ENCODE results near the gene MAP3K14.
"Not testable (repeated sequence)": the region's sequence is repeated elsewhere in the genome, so short reads cannot be mapped to it uniquely, and the experiment has no call there.

The MAP3K14 gene

DNA sequence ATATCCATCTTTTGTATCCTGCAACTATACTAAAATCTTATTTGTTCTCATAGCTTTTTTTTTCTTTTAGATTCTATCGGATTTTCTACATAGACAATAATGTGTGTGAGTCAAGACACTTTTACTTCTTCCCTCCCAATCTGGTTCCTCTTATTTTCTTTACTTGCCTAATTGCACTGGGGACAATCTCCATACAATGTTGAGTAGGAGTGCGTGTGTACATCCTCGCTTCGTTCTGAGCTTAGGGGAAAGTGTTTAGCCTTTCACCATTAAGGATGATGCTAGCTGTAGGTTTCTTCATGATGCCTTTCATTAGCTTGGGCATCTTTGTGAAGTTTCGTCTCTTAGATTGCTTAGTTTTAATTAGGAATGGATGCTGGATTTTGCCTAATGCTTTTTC is 57.8 kb downstream of the MAP3K14 start:
- DNase-seq (ENCODE audit: low read depth), result no peak

DNA sequence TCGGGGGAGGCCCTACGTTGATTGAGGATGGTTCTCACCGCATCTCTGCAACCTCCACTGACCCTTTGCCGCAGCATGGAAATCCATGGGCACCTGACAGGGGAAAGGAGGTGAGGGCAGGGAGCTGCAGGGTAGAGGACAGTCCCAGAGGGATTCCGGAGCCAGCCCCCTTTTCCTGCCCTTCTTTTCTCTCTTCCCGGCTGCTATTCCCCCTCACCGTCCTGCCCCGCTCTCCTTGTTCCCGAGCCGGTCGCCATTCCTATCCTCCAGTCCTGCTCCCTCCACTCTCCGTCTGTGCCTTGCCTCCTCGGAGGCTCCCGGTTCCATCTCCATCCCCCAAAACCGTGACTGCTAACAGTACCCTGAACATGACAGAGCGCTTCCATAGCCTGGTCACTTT is 59.7 kb downstream of the MAP3K14 start:
- DNase-seq (ENCODE audit: low read depth), result no peak

DNA sequence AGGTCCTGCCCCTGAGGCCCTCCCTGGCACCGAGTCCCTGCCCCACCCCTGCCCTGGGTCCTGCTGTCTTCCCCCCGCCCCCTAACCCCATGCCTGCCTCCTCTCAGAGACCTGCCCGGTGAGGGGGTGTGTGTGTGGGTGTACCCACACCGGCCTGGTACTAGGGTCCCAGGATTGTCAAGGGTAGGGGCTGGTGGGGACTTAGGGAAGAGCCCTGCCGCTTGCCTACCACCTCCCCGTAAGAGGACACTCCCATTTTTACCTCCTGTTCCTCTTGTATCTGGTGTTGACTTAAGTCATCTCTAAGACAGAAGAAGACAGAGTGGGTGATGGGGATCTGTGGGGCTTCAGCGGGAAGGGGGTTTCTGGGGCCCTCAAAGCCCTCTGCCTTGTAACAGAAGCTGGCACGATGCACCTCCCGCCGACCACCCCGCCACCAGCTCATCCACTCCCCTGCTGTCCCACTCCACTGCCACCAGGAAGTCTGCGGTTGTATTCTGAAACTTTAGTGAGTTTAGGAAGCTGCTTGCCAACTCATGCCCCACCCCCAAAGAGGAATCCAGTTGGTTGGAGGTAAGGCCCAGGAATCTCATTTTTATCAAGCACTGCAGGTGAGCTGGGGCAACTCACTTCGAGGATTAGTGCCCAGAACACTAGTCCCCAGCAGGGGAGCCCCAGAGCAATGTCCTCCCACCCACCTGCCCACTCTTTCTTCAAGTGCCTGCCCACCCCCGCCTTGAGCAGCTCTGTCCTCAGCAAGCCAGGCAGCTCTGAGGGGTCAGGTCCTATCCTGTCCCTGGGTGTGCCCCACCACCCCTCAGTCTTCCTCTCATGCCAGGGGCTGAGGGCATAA is 60.5 kb downstream of the MAP3K14 start:
- DNase-seq (ENCODE audit: low read depth), result no peak

DNA sequence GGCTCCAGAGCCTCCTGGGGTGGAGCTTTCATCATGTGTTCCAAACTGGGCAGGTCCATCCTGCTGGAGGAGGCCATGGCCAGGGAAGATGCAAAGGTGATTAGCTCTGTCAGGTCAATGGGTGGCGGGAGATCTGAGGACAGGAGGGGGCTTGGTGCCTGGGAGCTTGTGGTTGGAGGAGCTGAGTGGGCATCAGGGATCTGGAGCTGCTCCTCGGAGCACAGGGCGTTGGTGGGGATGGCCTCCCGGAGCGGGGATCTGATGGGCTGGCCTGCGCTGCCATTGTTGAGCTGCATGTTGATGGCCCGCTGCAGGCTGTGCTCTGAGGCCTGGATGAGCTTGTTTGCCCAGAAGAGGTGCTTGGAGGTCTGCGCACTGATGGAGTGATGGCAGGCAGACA is 61.5 kb downstream of the MAP3K14 start:
- no peak for DNase-seq (ENCODE audit: low read depth)

DNA sequence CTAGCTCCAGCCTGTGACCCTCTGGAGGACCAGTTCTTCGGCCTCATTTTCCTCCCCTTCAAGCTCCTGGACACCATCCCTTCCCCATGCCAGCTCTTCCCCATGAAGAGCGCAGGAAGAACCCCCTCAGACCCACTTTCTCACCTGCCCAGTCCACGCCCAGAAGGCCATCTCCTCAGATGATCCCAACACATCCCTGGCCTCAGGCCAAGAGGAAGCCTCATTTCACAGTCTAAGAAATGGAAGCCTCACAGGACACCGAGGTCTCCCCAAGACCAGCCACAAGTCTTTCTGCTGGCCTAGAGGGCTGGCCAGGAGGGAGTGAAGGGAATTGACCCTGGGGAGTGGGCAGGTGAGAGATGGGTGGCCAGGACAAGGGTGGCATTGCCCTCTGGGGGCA is 62.9 kb downstream of the MAP3K14 start:
- no peak for DNase-seq (ENCODE audit: low read depth)

DNA sequence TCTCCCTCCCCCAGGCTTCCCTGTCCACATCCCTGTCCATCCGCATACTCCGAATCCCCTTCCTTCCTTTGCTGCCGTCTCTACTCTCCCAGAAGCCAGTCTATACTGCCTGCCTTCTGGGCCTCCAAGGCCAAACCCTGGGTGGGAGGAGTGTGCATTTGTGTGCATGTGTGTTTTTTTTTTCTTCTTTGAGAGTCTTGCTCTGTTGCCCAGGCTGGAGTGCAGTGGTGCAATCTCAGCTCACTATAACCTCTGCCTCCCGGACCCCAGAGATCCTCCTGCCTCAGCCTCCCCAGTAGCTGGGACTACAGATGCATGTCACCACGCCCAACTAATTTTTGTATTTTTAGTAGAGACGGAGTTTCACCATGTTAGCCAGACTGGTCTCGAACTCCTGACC is 63.6 kb downstream of the MAP3K14 start:
- not testable (repeated sequence) for DNase-seq (ENCODE audit: low read depth)

DNA sequence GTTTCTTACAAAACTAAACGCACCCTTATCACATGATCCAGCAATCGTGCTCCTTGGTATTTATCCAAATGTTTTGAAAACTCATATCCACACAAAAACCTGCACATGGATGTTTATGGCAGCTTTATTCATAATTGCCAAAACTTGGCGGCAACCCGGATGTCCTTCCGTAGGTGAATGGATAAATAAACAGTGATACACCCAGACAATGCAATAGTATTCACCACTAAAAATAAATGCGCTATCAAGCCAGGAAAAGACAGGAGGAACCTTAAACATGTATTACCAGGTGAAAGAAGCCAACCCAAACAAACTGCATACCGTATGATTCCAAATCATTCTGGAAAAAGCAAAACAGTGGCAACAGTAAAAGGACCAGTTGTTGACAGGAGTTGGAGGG is 64.9 kb downstream of the MAP3K14 start:
- DNase-seq (ENCODE audit: low read depth), result no peak

DNA sequence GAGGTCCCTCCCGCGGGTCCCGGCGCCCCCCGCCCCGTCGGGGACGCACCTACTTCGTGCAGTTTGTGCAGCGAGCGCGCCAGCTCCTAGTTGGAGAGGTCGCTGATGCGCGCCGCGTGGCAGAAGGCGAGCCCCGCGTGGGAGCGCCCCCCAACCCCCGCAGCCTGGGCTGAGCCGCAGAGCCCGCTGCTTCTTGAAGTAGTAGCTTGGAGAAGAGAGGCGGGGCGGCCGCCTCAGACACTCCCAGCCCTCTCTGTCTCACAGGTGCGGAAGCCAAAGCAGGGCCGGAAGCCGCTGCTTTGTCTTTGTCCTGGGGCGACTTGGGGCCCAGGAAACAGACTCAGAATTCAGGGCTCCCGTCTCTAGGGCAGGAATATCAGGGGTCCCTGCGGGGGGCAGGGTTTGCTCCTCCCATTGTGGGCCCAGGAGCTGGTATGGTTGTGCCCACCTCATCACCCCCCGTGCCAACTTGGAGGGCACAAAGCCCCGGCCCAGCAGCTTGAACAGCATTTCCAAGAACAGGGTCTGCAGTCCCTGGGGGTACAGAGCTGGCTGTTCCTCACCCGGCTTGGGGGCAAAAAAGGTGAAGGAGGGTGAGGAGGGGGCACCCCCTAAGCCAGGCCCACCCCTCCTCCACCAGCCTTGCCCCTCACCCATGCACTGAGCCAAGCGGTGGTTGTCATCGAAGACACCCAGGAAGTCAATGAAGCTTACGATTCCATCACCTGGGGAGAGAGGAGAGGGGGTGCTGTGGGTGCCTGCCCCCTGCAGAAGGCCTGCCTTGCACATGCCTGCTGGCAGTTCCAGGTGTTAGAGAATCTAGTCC is 68.5 kb downstream of the MAP3K14 start:
- DNase-seq (ENCODE audit: low read depth), result peak; percentile 25

DNA sequence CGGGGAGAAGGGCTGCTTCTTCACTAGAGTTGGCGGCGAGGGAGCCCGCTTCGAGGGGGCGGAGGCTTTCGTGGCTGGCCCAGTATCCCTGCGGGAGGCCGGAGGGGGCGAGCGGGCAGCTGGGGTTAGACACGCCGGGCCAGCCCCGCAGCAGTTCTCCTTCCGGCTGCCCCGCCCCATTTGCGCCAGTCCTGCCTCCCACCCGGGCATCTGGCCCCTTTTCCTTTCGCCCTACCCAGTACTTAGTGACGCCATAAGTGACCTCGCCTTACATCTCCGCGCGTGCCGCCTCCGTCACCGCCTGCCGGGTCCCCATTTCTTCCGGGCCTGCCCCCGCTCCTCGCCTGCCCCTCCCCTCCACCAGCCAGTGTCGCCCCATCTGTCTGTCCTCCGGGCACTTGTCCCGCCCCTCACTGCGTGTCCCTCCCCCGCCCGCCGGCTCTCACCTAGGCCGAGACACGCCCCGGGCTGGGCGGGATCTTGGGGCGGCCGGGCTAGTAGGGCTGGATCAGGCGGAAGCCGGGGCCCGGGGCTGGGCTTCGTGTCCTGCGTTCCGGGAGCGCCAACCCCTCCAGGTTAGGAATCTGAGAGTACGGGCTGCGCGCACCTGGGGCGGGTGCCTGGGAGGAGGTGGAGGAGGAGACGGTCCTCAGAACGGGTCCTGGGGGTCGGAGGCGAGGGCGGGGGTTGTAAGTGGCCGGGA is 69.2 kb downstream of the MAP3K14 start:
- peak; percentile 87 for DNase-seq (ENCODE audit: low read depth)

DNA sequence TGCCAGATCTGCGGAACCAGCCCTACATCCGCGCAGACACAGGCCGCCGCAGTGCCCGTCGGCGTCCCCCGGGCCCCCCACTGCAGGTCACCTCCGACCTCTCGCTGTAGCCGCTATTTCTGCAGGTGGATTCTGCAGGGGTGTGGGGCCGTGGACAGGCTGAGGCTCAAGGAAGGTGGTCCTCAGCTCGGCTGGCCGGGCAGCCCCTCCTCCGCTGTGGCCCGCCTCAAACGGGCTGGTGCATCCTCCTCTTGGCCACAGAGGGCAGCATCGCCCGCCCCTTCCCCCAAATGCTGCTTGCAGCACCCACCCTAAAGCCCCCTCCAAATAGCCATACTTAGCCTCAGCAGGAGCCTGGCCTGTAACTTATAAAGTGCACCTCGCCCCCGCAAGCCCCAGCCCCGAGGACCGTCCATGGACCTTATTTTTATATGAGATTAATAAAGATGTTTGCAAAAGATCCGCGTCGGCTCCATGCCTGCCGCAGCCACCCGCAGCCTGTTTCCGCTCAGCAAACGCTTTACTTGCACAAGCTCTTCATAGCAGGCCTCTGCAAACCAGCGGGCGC is 69.9 kb downstream of the MAP3K14 start:
- no peak for DNase-seq (ENCODE audit: low read depth)

DNA sequence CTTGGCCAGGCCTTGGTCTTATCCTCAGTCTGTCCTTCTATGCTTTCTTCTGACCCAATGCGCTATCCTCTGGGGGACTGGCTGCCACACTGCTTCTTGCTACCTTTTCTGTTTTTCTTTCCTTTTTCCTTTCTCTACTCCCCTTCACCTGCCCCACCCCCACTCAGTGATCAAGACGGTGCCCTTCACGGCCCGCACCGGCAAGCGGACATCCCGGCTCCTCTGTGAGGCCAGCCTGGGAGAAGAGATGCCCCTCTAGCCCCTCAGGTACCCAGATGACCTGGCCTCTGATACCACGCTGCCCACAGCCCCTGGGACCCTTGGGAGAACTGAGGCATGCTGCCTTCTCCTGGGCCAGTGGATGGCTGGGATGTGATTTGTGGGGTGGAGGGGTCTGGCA is 70.5 kb downstream of the MAP3K14 start:
- no peak for DNase-seq (ENCODE audit: low read depth)

DNA sequence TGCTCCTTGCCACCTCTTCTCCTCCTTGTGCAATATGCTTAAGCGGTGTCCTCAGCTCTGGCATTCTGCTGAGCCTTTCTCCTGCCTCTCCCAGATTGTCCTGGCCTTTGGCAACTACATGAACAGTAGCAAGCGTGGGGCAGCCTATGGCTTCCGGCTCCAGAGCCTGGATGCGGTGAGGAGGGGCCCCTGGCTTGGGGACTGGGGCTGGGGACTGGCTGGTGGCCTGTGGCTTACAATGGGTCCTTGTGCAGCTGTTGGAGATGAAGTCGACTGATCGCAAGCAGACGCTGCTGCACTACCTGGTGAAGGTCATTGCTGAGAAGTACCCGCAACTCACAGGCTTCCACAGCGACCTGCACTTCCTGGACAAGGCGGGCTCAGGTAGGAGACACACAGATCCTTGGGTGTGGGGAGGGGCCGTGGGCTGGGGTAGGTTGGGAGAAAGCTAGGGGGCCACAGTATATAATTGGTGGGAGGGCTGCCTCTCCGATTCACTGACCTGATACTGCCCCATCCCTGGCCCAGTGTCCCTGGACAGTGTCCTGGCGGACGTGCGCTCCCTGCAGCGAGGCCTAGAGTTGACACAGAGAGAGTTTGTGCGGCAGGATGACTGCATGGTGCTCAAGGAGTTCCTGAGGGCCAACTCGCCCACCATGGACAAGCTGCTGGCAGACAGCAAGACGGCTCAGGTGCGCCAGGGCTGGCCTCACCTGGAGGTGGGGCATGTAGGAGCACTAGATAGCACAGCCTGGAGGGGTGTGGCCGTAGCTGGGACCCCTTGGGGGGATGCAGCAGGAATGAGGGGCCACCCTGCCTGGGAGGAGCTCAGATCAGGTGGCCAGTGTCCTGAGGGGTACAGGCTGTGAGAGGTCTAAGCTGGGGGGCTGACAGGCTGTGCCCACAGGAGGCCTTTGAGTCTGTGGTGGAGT is 71.8 kb downstream of the MAP3K14 start:
- DNase-seq (ENCODE audit: low read depth), result no peak

DNA sequence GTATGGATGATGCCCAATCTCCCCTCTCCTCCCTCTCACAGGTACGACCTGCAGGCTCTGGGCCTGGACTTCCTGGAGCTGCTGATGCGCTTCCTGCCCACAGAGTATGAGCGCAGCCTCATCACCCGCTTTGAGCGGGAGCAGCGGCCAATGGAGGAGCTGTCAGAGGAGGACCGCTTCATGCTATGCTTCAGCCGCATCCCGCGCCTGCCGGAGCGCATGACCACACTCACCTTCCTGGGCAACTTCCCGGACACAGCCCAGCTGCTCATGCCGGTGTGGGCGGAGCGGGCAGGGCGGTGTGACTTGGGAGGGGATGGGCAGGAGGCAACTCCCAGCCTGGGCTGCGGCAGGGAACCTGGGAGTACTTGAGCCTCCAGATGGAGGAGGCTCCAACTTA is 73.1 kb downstream of the MAP3K14 start:
- no peak for DNase-seq (ENCODE audit: low read depth)

DNA sequence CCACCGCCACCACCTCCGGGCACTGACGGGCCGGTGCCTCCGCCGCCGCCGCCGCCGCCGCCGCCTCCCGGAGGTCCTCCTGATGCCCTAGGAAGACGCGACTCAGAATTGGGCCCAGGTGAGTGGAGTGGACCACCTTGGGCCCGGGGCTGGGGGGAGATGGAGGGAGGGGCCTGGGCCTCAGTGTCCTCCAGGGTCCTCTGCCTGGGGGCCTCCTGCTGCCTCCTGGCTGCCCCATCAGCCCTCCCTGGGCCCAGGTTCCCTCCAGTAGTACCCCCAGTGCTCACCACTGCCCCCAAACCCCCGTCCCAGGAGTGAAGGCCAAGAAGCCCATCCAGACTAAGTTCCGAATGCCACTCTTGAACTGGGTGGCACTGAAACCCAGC is 74.8 kb downstream of the MAP3K14 start:
- DNase-seq (ENCODE audit: low read depth), result no peak

DNA sequence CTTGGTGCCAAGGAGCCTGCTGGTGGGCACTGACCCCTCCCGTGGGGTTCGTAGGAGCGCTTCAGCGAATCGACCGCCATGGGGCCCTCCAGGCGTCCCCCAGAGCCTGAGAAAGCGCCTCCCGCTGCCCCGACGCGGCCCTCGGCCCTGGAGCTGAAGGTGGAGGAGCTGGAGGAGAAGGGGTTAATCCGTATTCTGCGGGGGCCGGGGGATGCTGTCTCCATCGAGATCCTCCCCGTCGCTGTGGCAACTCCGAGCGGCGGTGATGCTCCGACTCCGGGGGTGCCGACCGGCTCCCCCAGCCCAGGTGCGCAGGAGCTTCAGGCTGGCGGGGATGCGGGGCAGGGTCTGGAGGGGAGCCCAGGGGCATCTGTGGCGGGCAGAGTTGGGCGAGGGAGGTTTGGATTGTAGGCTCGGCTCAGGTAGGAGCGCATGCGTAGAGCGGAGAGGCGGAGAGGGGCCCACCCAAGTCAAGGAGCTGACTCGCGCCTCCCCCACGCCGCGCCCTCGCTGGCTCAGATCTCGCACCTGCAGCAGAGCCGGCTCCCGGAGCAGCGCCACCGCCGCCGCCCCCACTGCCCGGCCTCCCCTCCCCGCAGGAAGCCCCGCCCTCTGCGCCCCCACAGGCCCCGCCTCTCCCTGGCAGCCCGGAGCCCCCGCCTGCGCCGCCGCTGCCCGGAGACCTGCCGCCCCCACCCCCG is 75.3 kb downstream of the MAP3K14 start:
- no peak for DNase-seq (ENCODE audit: low read depth)

DNA sequence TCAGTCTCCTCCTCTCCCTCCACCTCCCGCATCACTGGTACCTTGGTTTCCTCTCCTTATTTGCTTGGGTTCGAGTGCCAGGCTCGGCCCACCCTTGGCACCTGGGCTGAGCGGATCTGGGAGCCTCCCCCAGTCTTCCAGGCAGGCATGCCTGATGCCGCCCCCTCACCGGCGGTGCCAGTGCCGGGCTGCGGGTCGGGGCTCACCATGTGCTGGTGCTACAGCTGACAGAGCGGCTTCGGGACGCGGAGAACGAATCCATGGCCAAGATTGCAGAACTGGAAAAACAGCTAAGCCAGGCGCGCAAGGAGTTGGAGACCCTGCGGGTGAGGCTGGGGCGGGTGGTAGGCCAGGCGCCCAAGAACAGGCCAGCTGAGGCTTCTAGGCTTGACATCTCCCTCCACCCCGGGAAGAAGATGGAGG is 75.9 kb downstream of the MAP3K14 start:
- DNase-seq (ENCODE audit: low read depth), result no peak

DNA sequence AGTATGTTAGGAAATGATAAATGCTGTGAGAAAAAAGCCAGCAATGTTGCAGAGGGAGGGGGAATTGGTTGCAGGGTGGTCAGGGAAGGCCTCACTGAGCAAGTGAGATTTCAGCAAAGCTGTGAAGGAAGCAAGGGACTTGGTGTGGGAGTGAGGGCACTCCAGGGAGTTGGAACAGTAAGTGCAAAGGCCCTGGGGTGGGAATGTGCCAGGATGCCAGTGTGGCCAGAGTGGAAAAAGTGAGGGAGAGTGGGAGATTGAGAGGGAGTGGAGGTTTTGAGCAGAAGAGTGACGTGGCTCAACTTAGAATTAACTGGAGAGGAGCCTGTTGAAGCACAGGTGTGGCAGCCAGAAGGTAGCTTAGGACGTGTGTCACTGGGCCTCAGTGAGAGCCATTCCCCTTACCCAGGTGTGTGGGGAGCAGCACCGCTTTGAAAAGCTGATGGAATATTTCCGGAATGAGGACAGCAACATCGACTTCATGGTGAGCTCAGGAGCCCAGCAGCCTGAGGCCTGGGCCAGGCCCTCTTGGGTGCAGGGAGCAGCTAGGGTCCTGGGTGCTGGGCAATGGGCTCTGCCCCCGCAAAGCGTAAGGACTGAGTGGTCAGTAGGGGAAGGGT is 78.6 kb downstream of the MAP3K14 start:
- DNase-seq (ENCODE audit: low read depth), result no peak

DNA sequence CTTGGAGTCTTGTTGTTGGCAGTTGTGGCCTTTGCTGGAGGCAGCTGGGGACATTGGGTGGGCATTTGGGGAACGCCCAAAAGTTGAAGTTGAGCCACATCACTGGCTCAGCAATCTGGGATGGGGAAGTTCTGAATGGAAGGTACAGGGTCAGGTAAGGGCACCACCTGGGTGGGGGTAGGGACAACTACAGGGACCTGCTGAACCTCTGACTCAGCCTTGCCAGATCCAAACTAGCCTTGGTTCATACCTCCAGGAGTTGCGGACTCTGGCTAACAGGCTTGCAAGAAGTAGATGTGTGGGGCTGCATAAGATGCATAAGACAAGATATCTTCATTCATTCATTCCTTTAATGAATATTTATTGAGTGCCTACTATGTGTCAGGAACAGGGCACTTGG is 79.1 kb downstream of the MAP3K14 start:
- no peak for DNase-seq (ENCODE audit: low read depth)

DNA sequence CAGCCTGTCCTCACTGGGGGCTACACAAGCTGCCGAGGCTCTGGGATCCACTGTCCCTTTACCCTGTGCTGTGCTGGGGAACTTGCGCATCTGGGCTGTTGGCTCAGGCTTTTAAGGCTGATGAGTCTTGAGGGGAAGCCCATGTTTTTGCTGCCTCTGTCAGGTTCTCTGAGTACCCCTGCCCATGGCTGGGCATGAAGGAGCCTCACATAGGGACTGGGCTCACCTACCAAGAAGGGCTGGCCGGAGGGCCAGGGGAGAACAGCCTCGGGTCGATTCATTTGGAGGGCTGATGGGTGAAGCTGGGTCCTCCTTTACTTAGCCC is 80.6 kb downstream of the MAP3K14 start:
- DNase-seq (ENCODE audit: low read depth), result no peak
